ENCODE measurements around the gene LRMDA.

- no peak for TF ChIP-seq EZH2phosphoT487 (IDR thresholded peaks at IDR 0.05; ENCODE audit: borderline replicate concordance)
- TF ChIP-seq CTCF (conservative IDR thresholded peaks at IDR 0.05; ENCODE audit: low read length): no peak
These were observed 241.4 kb downstream of the LRMDA start for GRCh38 chr10:75672842-75673241.

All from Loucy (cell line).